HG03066 (cell line): ENCODE data around the gene FUT7.
A peak's percentile ranks its signal among the peaks of the same experiment; 100 is the strongest.
"Not testable (repeated sequence)": the region's sequence is repeated elsewhere in the genome, so short reads cannot be mapped to it uniquely, and the experiment has no call there.

ENCODE experiments used
- ATAC-seq: cut with Tn5 transposase; IDR thresholded peaks from one replicate; pipeline ENCODE4 v1.9.1; 2021; ENCODE audit warnings: low read depth; ENCODE audit not compliant: unreplicated experiment

The FUT7 gene

GRCh38 chr9:137034039-137034708 lies 2.3 kb upstream of the FUT7 start:
- ATAC-seq = no peak

- not testable (repeated sequence) for ATAC-seq
These were observed 1.6 kb upstream of the FUT7 start for GRCh38 chr9:137033481-137033880.

GRCh38 chr9:137032858-137033257 lies 970 bp upstream of the FUT7 start:
- no peak for ATAC-seq

GRCh38 chr9:137030538-137031527 lies 1.1 kb downstream of the FUT7 start:
- ATAC-seq = no peak

- no peak for ATAC-seq
These were observed 1.9 kb downstream of the FUT7 start for GRCh38 chr9:137030006-137030405.

GRCh38 chr9:137029058-137029936 lies 2.6 kb downstream of the FUT7 start:
- peak; percentile 47 for ATAC-seq

GRCh38 chr9:137028263-137029057 lies 3.4 kb downstream of the FUT7 start:
- peak; percentile 38 for ATAC-seq

- ATAC-seq = no peak
These were observed 4.3 kb downstream of the FUT7 start, which contains the start of gene ABCA2 for GRCh38 chr9:137027369-137028262. TSS of gene ABCA2 (minus strand) at chr9:137028237. CDS start at chr9:137028140, 97 bp downstream.

GRCh38 chr9:137026828-137027227 lies 5.1 kb downstream of the FUT7 start:
- no peak for ATAC-seq

- ATAC-seq = no peak
These were observed 5.5 kb downstream of the FUT7 start for GRCh38 chr9:137026384-137026783.

- no peak for ATAC-seq
These were observed 6.3 kb downstream of the FUT7 start for GRCh38 chr9:137025517-137025966.

- ATAC-seq = no peak
These were observed 8.3 kb downstream of the FUT7 start for GRCh38 chr9:137023583-137023991.

GRCh38 chr9:137023157-137023556 lies 8.7 kb downstream of the FUT7 start:
- ATAC-seq = no peak

GRCh38 chr9:137022662-137023008 lies 9.3 kb downstream of the FUT7 start:
- ATAC-seq = no peak

GRCh38 chr9:137021979-137022661 lies 9.8 kb downstream of the FUT7 start:
- ATAC-seq = no peak

GRCh38 chr9:137021568-137021978 lies 10.3 kb downstream of the FUT7 start:
- ATAC-seq = no peak

- ATAC-seq = no peak
These were observed 10.9 kb downstream of the FUT7 start for GRCh38 chr9:137020771-137021567.
